GM18511 (cell line): Measurements from ENCODE around the gene BLM.

Experiments used
- ATAC-seq: cut with Tn5 transposase; IDR thresholded peaks from one replicate; pipeline ENCODE4 v1.9.1; 2021; ENCODE audit warnings: mild to moderate bottlenecking, moderate library complexity; ENCODE audit not compliant: unreplicated experiment

Gene BLM

DNA sequence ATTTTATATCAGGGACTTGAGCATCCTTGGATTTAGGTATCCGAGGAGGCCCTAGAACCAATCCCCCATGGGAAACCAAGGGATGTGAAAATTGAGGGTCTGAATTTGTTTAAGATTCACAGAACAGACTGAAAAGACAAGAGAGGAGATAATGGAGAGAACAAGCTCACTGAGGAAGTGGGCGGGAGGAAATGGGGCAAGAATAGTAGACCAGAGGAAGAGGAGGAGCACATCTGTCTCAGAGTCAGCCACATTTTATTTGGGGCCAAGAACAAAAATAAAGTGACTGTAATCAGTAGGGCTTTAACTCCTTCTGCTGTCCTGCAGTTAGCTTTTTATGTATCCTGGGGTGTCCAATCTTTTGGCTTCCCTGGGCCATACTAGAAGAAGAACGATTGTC is 63.8 kb downstream of the BLM start:
- no peak for ATAC-seq

DNA sequence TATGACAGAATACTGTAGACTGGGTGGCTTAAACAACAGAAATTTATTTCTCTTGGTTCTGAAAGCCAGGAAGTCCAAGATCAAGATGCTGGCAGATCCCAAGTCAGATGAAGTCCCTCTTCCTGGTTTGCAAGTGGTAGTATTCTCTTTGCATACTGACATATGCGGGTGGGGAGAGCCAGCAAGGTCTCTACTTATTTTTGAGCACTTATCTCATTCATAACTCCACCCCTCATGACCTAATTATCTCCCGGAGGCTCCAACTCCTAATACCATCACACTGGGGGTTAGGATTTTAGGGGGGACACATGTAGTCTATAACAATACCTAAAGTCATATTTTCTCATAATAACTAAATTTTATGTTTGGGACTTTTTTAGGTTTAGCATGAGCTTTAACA is 65.3 kb downstream of the BLM start:
- ATAC-seq = no peak

- no peak for ATAC-seq
Observed at GRCh38 chr15:90787881-90788280, 70.7 kb downstream of the BLM start.

- no peak for ATAC-seq
Observed at GRCh38 chr15:90789462-90789861, 72.3 kb downstream of the BLM start.

DNA sequence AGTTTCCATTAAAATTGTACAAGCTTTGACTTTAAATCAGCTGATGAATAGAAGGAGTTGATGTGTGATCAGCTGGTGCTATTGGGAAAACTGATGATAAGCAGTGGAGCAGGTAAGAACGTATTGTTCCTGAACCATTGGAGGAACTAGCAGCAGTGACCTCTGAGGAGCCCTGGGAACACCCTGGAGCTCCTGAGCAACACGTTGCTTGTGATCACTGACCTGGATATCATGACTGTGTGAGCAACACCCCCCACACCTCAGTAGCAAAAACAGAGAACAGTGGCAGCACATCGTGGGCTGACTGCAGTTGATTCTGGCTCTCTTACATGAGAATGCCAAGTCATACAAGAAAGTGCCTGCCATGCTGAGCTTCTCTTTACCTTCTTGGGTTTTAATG is 72.9 kb downstream of the BLM start:
- no peak for ATAC-seq

GRCh38 chr15:90790561-90790960 is 73.4 kb downstream of the BLM start:
- ATAC-seq = no peak

DNA sequence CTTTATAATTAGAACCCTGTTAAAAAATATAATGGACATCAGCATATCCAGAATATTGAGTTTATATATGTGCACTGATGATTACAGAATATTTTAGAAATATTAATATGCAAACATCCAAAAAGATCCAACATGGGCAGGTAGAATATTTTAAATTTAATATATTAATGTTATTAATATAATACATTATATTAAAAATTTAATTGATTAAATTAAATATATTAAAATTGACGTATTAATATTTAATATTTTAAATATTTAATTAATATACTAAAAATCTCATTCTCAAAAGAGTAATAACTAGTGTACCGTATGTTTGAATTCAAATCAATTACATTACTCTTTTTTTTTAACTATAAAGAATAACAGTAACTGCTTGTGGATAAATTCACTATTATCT is 77.4 kb downstream of the BLM start:
- ATAC-seq = no peak

DNA sequence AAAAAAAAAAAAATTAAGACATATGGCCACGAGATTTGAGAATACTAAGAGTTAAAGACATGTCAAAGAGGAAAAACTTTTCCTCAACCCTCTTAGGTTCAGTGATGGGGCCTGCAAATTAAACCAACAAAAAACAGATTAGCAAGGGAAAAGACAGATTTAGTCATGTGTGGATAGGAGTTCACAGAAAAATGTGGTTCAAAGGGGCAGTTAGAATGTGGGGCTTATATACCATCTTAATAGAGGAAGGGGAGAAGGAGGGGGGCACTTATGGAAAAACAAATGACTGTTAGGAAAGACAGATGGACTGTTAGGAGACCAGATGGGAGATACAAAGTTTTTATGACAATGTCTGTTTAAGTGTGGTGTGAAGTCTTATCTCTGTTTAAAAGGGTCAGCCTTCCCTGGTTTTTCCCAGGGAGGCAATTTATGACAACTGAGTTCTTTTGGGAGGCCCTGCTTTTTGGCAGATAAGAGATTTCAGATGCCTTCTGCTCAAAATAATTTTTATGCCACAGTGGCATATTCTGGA is 82.6 kb downstream of the BLM start:
- ATAC-seq = no peak

DNA sequence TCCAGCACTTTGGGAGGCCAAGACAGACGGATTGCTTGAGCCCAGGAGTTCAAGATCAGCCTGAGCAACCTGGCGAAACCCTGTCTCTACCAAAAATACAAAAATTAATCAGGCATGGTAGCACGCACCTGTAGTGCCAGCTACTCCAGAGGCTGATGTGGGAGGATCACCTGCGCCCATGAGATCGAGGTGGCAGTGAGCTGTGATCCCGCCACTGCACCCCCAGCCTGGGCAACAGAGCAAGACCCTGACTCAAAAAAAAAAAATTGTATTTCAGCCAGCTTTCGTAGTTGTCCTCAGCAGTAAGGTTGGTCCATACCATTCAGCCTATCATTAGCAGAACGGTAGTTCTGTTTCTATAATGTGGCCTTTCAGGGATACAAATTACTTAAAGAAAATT is 84.7 kb downstream of the BLM start:
- no peak for ATAC-seq

DNA sequence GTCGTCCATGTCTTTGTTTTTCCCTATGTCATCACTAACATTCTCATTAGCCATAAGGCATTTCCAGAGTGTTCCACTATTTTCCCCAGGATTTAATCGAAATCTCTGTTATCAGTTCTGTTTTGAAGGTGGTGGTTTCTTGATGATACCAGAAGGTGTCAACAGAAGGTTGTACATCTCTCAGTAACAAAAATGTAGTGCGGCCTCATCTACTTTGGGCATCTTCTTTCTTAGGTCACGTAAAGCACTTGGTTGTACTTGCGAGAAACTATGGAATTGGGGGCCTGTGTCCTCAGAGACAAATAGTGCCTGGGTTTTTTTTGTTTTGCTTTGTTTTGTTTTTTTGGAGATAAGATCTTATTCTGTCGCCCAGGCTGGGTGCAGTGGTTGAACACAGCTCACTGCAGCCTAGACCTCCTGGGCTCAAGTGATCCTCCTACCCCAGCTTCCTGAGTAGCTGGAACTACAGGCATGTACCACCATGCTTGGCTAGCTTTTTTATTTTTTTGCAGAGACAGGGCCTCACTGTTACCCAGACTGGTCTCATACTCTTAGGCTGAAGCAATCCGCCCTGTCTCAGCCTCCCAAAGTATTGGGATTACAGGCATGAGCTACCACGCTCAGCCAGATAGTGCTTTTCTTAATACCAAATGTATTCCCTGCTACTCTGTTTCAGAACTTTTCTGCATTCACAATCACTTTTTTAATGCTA is 90.1 kb downstream of the BLM start:
- no peak for ATAC-seq

- ATAC-seq = no peak
Observed at GRCh38 chr15:90807786-90808086, 90.6 kb downstream of the BLM start.

DNA sequence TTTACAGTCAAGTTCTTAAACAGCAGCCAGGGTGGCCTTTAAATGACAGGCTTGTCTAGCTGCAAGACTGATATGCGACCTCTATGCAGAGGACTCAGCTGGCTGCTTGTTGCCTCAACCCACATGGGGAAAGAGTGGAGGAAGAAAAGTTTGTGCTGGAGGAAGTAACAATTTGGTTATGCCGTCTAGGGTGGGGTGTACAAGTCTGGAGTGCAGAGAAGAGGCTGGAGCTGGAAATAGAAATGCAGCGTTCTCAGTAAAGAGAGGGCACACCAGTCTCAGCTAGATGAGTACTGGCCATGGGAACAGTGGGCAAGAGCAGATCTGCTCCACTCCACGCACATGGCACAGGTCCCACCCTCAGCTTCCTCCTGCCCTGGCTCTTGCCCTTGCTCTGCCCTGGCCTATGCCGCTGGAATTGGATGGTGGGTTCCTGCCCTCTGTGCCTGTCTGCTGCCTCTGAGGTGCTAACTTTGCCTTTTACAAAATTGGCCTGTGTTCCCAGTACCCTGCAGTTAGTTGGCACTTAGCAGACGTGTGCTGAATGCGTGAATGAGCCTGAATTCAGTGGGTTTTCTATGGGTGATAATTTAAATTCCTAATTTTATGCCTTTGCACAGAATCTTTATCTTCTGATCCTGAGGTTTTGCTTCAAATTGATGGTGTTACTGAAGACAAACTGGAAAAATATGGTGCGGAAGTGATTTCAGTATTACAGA is 91.5 kb downstream of the BLM start:
- no peak for ATAC-seq

DNA sequence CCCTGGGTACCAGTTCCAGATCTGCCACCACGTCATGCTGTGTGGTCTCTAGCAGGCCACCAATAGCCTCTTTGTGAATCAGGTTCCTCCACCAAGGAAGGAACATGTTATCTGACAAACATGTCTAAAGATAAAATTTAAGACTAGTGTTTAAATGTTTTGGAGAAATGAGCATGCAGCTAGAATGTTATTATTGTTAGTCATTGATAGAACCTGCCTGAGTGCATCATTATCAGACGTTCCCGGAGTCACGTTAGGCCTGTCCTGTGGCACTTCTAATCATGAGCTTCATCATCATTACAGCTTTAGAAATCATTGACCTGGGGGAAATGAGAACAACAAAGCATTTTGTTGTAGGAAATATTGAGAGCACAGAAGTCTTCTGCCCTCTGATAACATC is 92.4 kb downstream of the BLM start:
- ATAC-seq = no peak

DNA sequence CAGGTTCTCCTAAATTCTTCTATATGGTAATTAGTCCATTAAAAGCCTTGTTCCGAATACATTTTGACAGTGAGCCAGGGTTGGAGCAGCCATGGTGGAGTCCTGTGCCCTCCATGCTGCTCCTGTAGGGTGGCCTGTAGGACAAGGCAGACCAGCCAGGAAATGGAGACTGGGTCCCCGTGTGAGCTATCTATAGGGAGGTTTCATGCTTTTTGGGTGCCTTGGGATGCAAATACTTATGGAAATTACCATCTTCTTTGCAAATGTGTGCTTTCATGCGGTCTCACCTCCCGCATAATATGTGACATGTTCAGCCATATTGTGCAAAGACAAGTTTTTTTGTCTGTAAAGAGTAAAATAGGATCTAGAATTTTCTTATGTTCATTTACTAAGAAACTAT is 93.2 kb downstream of the BLM start:
- ATAC-seq = no peak

DNA sequence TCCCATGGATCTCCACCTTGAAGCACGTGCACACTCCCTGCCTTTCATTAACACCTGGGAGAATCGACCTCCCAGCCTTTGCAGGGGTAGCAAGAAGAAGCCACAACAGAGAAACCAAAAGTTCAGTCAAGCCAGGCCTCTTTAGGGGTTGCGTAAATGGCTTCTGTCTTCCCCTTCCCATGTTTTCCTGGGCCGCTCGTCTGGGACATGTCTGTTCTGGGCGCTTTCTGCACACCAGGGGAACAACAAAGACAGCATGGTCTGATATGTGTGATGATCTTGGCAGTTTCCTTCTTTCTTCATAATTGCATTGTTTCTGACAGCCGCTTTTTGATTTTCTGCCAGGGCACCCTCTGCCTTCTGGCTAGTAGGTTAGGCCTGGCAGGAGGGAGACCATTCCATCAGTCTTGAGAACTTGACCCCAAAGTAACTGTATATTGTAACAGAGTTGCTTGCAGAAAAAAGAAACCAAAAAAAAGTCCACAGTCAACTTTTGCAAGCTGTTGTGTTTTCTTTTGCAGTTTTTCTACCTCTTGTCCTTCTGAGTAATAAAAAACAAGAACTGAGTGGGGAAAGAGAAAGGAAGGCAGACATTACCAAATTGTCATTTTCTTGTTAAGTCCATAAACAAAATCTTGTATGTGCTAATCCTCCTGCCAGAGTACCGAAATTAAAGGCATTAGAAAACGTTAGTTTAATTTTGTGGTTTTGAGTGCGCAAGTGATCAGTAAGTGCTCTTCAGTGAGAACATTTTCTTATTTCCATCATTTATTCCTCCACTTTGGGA is 95.2 kb downstream of the BLM start:
- no peak for ATAC-seq

GRCh38 chr15:90812958-90813265 is 95.8 kb downstream of the BLM start:
- no peak for ATAC-seq

GRCh38 chr15:90813796-90814190 is 96.6 kb downstream of the BLM start:
- ATAC-seq = no peak

GRCh38 chr15:90814191-90814821 is 97.2 kb downstream of the BLM start:
- ATAC-seq = no peak

DNA sequence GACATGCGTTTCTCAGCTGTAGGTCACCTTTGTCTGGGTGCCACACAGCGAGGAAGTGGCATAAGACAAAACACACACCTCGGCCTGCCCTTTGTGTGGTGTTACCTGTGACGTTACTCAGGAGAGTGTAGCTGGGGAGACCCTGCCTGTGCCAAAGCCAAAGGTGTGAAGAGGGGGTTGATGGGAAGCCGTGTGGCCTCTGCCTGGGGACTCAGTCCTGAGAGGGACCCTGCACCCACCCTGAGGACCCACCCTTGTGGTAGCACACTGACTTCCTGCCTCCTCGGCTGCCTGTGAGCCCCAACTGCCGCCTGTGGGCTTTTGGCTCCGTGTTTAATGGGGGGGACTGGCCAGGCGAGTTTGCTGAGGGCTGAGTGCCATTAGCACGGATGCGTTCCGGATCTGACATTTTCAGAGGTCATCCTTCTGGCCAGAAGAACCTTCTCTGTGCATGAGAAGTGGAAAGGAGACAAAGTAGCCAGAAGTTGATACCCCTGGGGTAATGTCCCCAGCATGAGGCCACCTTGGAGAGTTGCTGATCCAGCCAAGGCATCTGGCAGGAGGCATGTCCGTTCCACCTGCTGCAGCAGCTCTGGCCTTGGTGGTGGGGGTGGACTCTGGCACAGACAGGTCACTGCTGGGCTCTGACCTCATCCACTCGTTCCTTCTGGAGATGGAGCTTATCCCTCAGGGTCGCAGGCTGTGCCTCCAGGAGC is 99.4 kb downstream of the BLM start:
- ATAC-seq = no peak

- ATAC-seq = no peak
Observed at GRCh38 chr15:90817117-90818057, 100.2 kb downstream of the BLM start.
